ENCODE measurements around the gene PTPRG. TPM values are rescaled to one million over a fixed set of nuclear protein-coding genes. Genes with fewer than 3 reads are reported as not detected.
A peak's percentile ranks its signal among the peaks of the same experiment; 100 is the strongest.

PTPRG gene
- total and polyA plus RNA-seq, 2 experiments from 2014 or later: 24.4 to 131 TPM

GRCh38 chr3:61657689-61658088 is 96.3 kb downstream of the PTPRG start:
- no peak for DNase-seq (ENCODE audit: low spot score)
- Histone ChIP-seq H3F3A (replicated peaks; ENCODE audit: low read depth) (no peaks in the 10 kb centered on the region; the same call in 1 of the 2 replicates), H3K4me3 (no peak overlapping the region), H3K79me2 (replicated peaks; ENCODE audit: insufficient read depth) (peaks cover 100% of the 10 kb centered on the region), H2AFZ (no peak overlapping the region), H3K27me3 (ENCODE audit: insufficient read depth) (no peaks in the 10 kb centered on the region), H3K4me2 (no peak overlapping the region), H3K36me3 (ENCODE audit: insufficient read depth) (no peaks in the 10 kb centered on the region), H3K9me2 (ENCODE audit: insufficient read depth) (no peaks in the 10 kb centered on the region), H4K20me1 (replicated peaks; ENCODE audit: insufficient read depth) (peaks cover 32% of the 10 kb centered on the region), H3K4me1 (ENCODE audit: insufficient read depth) (peaks cover 32% of the 10 kb centered on the region; the same call in 1 of the 2 replicates), H3K27ac (ENCODE audit: low read depth) (peak overlapping the region; percentile 51; the same call in 1 of the 2 replicates)
- no peak overlapping the region for H3K27ac Mint-ChIP-seq
- H3K9me3 Mint-ChIP-seq: no peaks in the 10 kb centered on the region
- H3K27me3 Mint-ChIP-seq (ENCODE audit: insufficient read depth, low read depth, poor library complexity): peaks cover 3% of the 10 kb centered on the region
- TF ChIP-seq POLR2AphosphoS5 (IDR thresholded peaks at IDR 0.05; ENCODE audit: low read depth): no peak
- no peak for TF ChIP-seq NANOG (IDR thresholded peaks at IDR 0.05; ENCODE audit: borderline replicate concordance)
- TF ChIP-seq JUNB (IDR thresholded peaks at IDR 0.05; ENCODE audit: unreplicated experiment): no peak
- TF ChIP-seq EZH2phosphoT487 (IDR thresholded peaks at IDR 0.05; ENCODE audit: unreplicated experiment): no peak
- TF ChIP-seq CREB1 (CRISPR knock-in tag; IDR thresholded peaks at IDR 0.05; ENCODE audit: low read depth): no peak
- TF ChIP-seq ETS1 (IDR thresholded peaks at IDR 0.05): no peak
- TF ChIP-seq EZH2 (IDR thresholded peaks at IDR 0.05; ENCODE audit: low read depth, unreplicated experiment): no peak
- no peak for TF ChIP-seq CTCF (conservative IDR thresholded peaks at IDR 0.05; ENCODE audit: low read depth in 2 of 2)
- TF ChIP-seq REST (IDR thresholded peaks at IDR 0.05; ENCODE audit: unreplicated experiment): no peak
- TF ChIP-seq ZNF114 (CRISPR knock-in tag; IDR thresholded peaks at IDR 0.05): no peak
- no peak for TF ChIP-seq ZNF462 (CRISPR knock-in tag; IDR thresholded peaks at IDR 0.05)
- TF ChIP-seq STAT1 (IDR thresholded peaks at IDR 0.05; ENCODE audit: unreplicated experiment): no peak
- no peak for TF ChIP-seq ZNF331 (CRISPR knock-in tag; IDR thresholded peaks at IDR 0.05; ENCODE audit: low read depth)
- peaks cover 36% of the 10 kb centered on the region for H3K4me1 Mint-ChIP-seq
- H3K4me3 Mint-ChIP-seq: no peak overlapping the region
- peaks cover 21% of the 10 kb centered on the region for H3K36me3 Mint-ChIP-seq (ENCODE audit: low read depth)
- ATAC-seq: no peak; the same call in 2 of the 3 replicates

All from GM23338 (cell line).